ENCODE data around the gene IL18RAP.
A peak's percentile ranks its signal among the peaks of the same experiment; 100 is the strongest.

The IL18RAP gene

DNA sequence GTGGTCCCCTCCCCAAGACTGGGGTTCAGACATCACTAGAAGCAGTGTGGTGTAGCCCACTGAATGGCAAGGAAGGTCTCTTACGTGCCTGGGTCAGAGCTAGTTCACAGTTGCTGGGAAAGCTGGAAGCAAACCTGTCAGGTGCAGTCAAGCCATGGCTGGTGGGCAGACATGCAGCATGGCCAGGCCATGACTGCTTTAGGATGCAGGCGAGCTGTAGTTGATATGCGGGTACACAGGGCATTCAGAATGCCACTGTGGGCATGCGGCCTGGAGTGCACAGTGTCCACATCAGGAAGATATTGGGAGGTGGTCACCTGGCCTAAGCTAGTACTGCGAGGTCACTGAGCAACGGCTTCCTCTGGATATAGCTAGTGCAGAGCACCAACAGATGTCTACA is 38.2 kb downstream of the IL18RAP start:
- no peak for DNase-seq

GRCh38 chr2:102463160-102463559 is 40.2 kb downstream of the IL18RAP start:
- DNase-seq = no peak

- DNase-seq = no peak
These were observed 47.2 kb downstream of the IL18RAP start for GRCh38 chr2:102470168-102470567.

- peak; percentile 64 to 73 for DNase-seq
These were observed 50.1 kb downstream of the IL18RAP start, which contains the start of gene SLC9A4 for GRCh38 chr2:102473020-102473419. TSS of gene SLC9A4 (plus strand) at chr2:102473226. CDS start at chr2:102473760, 534 bp downstream.

DNA sequence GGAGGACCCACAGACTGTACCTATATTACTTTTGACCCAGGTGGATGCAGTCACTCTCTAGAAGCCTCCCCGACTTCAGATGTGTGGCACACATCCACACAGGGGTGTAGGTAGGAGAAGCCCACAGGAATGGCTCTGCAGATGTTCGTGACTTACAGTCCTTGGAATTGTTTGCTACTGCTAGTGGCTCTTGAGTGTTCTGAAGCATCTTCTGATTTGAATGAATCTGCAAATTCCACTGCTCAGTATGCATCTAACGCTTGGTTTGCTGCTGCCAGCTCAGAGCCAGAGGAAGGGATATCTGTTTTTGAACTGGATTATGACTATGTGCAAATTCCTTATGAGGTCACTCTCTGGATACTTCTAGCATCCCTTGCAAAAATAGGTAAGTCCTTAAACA is 50.7 kb downstream of the IL18RAP start:
- DNase-seq = no peak

GRCh38 chr2:102474785-102475184 is 51.8 kb downstream of the IL18RAP start:
- DNase-seq = no peak

GRCh38 chr2:102478686-102479470 is 55.9 kb downstream of the IL18RAP start:
- DNase-seq = no peak

DNA sequence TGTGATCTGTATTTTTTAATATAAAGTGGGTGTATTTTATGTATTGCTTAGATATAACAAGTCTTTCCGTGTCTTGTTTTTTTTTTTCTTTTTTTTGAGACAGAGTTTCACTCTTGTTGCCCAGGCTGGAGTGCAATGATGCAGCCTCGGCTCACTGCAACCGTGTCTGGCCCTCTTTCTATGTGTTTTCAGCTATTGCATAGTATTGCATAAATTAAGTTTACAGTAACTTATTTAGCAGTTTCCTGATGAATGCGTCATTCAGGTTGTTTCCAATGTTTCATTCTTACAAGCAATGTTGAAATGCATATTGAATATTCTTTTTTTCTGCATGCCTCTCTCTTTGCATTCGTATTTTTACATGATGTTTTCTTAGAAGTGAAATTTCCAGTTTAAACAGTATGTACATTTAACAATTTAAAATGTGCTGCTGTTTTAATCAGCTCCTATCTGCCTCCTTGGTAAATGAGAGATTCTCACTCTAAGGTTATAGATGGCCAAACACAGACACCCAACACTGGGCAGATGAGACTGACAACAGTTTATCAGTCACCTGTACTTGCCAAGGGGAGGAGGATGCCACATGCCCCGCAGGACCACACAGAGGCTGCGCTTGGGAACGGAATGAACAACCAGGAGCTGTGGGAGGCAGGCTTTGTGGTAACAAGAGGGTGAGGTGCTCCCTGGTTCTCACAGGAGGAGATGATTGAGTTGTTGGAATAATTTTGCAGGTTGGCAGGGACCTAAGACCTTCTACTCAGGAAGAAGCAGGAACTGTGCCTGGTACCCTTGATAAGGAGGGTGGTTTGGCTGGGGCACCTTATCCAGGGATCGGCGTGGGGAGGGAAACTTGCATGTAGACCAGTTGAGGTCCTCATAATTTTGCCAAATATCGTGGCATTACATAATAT is 57.6 kb downstream of the IL18RAP start:
- no peak for DNase-seq

- DNase-seq = no peak
These were observed 59.0 kb downstream of the IL18RAP start for GRCh38 chr2:102481931-102482330.

- no peak for DNase-seq
These were observed 60.1 kb downstream of the IL18RAP start for GRCh38 chr2:102483086-102483485.

DNA sequence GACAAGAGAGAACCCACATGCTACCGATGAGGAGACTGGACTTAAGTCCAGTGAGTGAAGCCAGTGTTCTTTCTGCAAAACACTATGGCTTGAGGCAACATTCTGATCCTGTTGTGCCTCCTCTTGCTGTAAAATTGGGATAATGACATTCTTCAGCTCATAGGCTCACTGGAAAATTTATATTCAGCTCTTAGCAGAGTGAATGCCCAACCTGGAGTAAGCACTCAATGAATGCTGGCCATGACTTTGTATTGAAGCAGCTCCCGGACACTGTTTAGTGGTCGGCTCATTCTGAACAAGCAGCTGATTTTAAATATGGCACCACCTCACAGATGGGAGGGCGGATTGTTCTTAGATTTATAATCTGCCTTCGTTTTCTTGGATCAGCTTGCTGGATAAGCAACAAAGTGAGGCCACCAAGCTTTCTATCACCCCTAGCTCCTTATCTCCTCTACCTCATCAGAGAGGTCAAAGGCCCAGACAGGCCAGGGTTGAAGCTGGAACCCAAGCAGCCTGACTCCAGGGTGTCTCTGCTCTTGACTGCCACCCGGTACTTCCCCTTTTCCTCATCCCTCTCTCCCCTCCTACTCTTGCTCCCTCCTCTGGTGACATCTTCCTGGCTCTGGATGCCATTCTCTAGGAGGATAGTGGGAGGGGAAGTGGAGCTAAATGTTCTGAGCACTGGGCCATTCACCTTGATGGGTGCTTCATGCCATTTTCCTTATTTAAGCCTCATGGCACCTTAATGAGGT is 61.5 kb downstream of the IL18RAP start:
- no peak for DNase-seq

- no peak for DNase-seq
These were observed 62.3 kb downstream of the IL18RAP start for GRCh38 chr2:102485147-102485785.

- no peak for DNase-seq
These were observed 64.2 kb downstream of the IL18RAP start for GRCh38 chr2:102486941-102487702.

DNA sequence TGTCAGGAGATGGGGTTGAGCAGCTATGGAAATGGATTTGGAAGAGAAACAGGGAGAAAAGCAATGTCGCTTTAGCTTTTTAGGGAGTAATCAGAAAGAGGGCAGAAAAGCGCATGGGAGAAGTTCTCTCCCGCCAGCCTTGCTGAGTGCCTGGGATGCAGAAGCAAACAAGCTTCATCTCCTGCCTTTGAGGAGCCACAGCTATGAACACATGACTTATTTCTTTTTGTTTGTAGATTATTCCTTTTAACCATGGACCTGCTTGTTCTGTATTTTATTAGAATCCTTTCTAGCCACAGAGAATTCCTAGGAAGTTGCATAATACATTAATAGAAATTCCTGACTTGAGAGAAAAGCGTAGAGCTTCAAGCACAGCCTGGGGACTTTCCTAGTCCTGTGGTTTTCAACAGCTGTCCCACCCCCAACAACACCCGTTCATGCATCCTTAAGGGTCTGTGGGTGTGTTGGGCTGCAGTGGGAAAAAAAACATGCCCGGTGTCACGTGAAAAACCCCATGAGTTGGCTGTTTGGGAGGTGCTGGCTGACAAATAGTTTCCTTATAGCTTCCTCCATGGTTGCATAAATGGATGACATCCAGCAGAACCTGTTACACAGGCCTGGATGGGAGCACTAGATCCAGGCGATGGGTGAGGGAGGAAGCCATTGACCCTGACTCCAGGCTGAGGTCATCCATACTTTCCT is 65.0 kb downstream of the IL18RAP start:
- DNase-seq = no peak

- no peak for DNase-seq
These were observed 66.7 kb downstream of the IL18RAP start for GRCh38 chr2:102489646-102490045.

DNA sequence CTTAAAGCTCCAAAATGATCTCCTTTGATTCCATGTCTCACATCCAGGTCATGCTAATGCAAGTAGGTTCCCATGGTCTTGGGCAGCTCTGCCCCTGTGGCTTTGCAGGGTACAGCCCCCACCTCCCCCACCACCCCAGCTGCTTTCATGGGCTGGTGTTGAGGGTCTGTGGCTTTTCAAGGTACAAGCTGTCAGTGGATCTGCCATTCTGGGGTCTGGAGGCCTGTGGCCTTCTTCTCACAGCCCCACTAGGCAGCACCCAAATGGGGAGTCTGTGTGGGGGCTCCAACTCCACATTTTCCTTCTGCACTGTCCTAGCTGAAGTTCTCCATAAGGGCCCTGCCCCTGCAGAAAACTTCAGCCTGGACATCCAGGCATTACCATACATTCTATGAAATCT is 69.0 kb downstream of the IL18RAP start:
- no peak for DNase-seq

GRCh38 chr2:102494570-102494969 is 71.6 kb downstream of the IL18RAP start:
- no peak for DNase-seq

DNA sequence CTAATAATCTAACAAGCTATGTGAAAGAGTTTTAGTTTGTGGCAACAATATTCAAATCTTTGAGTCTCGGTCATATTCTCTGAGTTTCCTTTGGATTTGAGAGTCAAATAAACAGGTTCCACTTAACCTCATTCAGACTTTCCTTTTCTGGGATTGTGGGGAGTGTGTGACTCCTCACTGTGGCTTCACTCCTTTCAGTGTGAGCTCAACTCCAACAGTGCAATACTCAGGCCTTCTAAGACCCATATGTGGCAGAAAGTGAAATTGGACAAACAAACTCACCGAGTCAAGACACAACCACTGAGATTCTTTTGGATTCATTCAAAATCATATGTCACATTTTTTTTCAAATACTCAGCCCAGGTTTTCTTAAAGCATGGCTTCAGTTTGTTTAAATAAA is 75.5 kb downstream of the IL18RAP start:
- no peak for DNase-seq

GRCh38 chr2:102499558-102499957 is 76.6 kb downstream of the IL18RAP start:
- DNase-seq = no peak
